Measurements from ENCODE around the gene SDF4. TPM values are rescaled to one million over a fixed set of nuclear protein-coding genes. Genes with fewer than 3 reads are reported as not detected.

SDF4 gene
- total RNA-seq, 1 experiment from 2014 or later, result 139 TPM

DNA sequence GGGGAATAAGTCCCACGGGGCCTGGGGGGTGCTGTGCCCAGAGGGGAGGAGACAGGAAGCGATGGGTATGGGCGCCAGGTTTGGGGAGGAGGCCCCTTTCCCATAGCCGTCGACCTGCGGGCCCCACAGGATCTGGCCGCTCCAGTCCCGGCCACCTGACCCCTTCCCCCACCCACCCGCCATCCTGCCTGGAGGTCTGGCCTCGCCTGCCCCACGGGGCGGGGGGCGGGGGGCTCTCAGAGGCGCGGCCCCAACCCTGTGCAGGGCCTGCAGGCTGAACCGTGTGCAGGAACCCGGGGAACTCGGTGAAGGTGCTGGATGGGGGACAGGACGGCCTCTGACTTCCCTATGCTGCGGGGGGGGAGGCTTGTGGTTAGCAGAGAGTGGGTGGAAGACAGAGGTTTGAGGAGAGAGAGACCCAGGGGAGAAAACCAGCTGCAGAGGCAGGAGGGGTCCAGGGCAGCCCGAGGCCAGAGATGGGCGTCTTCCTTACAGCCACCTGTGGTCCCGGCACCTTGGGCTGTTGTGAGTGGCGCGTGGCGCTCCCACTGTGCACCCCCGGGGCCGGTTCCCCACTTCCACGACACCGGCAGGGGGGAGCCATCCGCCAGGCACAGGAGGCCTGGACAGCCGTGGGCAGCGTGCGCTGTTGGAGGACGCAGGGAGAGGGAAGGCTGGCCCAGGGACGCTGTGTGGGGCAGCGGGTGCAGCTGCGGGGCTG, 22.9 kb downstream of the SDF4 start:
- Histone ChIP-seq H3F3A (ENCODE audit: insufficient read depth, low read depth) (peaks cover 7% of the 10 kb centered on the region; the same call in 1 of the 2 replicates), H4K20me1 (ENCODE audit: insufficient read depth) (no peaks in the 10 kb centered on the region), H3K9me3 (ENCODE audit: insufficient read depth, low read depth) (no peaks in the 10 kb centered on the region), H3K4me1 (replicated peaks; ENCODE audit: insufficient read depth) (peaks cover 11% of the 10 kb centered on the region), H3K4me2 (peak overlapping the region; percentile 84), H3K9me2 (ENCODE audit: insufficient read depth) (no peaks in the 10 kb centered on the region), H3K27me3 (ENCODE audit: insufficient read depth, low read depth) (no peaks in the 10 kb centered on the region), H2AFZ (no peak overlapping the region), H3K36me3 (ENCODE audit: low read depth) (no peaks in the 10 kb centered on the region), H3K27ac (no peak overlapping the region), H3K4me3 (peak overlapping the region; percentile 49; the same call in 1 of the 2 replicates), H3K79me2 (ENCODE audit: low read depth) (no peaks in the 10 kb centered on the region)
- no peak for TF ChIP-seq EZH2 (IDR thresholded peaks at IDR 0.05; ENCODE audit: low read depth)
- TF ChIP-seq, protein P1, sequence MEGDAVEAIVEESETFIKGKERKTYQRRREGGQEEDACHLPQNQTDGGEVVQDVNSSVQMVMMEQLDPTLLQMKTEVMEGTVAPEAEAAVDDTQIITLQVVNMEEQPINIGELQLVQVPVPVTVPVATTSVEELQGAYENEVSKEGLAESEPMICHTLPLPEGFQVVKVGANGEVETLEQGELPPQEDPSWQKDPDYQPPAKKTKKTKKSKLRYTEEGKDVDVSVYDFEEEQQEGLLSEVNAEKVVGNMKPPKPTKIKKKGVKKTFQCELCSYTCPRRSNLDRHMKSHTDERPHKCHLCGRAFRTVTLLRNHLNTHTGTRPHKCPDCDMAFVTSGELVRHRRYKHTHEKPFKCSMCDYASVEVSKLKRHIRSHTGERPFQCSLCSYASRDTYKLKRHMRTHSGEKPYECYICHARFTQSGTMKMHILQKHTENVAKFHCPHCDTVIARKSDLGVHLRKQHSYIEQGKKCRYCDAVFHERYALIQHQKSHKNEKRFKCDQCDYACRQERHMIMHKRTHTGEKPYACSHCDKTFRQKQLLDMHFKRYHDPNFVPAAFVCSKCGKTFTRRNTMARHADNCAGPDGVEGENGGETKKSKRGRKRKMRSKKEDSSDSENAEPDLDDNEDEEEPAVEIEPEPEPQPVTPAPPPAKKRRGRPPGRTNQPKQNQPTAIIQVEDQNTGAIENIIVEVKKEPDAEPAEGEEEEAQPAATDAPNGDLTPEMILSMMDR (conservative IDR thresholded peaks at IDR 0.05), result no peak
- ChIA-PET POLR2A (ENCODE audit: unreplicated experiment) (no interaction called here), CTCF (no interaction called here)
- intact Hi-C loops (cut with micrococcal nuclease; ENCODE audit: unreplicated experiment), result loop anchor here (5.0 kb wide), 1 partner anchor 47 kb away; no protein-coding TSS in a partner anchor
- no peak for DNase-seq
- BruUV-seq (replicated peaks), result no TSS peak

GRCh38 chr1:1207571-1207892, 24.3 kb downstream of the SDF4 start:
- DNase-seq, result no peak
- Histone ChIP-seq H3K9me3 (ENCODE audit: insufficient read depth, low read depth) (no peaks in the 10 kb centered on the region), H3K27ac (no peak overlapping the region), H3F3A (ENCODE audit: insufficient read depth, low read depth) (peaks cover 7% of the 10 kb centered on the region; the same call in 1 of the 2 replicates), H3K4me1 (replicated peaks; ENCODE audit: insufficient read depth) (peaks cover 11% of the 10 kb centered on the region), H4K20me1 (ENCODE audit: insufficient read depth) (no peaks in the 10 kb centered on the region), H3K4me3 (peak overlapping the region; percentile 49; the same call in 1 of the 2 replicates), H3K9me2 (ENCODE audit: insufficient read depth) (no peaks in the 10 kb centered on the region), H3K4me2 (peak overlapping the region; percentile 84), H3K36me3 (ENCODE audit: low read depth) (no peaks in the 10 kb centered on the region), H3K79me2 (ENCODE audit: low read depth) (no peaks in the 10 kb centered on the region), H2AFZ (no peak overlapping the region), H3K27me3 (ENCODE audit: insufficient read depth, low read depth) (no peaks in the 10 kb centered on the region)
- intact Hi-C loops (cut with micrococcal nuclease; ENCODE audit: unreplicated experiment), result loop anchor here (5.0 kb wide), 1 partner anchor 45 kb away; no protein-coding TSS in a partner anchor
- TF ChIP-seq EZH2 (IDR thresholded peaks at IDR 0.05; ENCODE audit: low read depth), result no peak
- TF ChIP-seq, protein P1 (conservative IDR thresholded peaks at IDR 0.05), result no peak
- POLR2A ChIA-PET (ENCODE audit: unreplicated experiment), result no interaction called here
- BruUV-seq (replicated peaks), result no TSS peak
- CTCF ChIA-PET, result no interaction called here

DNA sequence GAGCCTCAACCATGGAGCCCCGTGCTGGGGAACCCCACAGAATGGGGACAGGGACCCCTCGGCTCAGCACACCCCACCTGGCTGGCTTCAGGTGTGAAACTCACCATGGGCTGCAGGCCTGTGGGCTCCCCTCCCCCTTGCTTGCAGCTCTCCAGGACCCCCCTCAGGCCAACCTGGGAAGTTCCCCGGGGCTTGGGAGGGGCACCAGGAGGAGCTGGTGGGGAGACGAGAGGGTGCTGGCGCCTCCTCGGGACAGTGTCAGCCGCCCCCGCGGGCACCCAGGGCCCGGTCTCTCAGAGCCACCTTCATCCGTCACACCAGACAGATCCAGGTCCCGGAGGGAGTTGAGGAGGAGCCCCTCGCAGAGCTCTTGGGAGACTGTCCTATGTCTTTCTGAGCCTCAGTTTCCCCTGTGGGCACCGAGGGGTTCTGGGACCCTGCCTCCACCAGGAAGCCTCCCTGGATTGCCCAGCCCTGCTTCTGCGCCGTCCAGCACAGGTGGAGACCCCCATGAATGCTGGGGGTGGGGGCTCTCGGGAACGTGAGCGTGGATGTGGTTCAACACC, 24.8 kb downstream of the SDF4 start:
- CTCF ChIA-PET, result interaction anchor here (1.2 kb wide), 1 partner anchor 86 kb away, joined by 3 read pairs; no protein-coding TSS in a partner anchor
- no peaks in the 10 kb centered on the region for H4K20me1 ChIP-seq (ENCODE audit: insufficient read depth)
- H3K9me2 ChIP-seq (ENCODE audit: insufficient read depth), result no peaks in the 10 kb centered on the region
- DNase-seq, result no peak
- POLR2A ChIA-PET (ENCODE audit: unreplicated experiment), result no interaction called here
- no peaks in the 10 kb centered on the region for H3K79me2 ChIP-seq (ENCODE audit: low read depth)
- intact Hi-C loops (cut with micrococcal nuclease; ENCODE audit: unreplicated experiment), result loop anchor here (5.0 kb wide), 1 partner anchor 45 kb away; no protein-coding TSS in a partner anchor
- H2AFZ ChIP-seq, result no peak overlapping the region
- no peaks in the 10 kb centered on the region for H3K27me3 ChIP-seq (ENCODE audit: insufficient read depth, low read depth)
- H3K9me3 ChIP-seq (ENCODE audit: insufficient read depth, low read depth), result no peaks in the 10 kb centered on the region
- TF ChIP-seq EZH2 (IDR thresholded peaks at IDR 0.05; ENCODE audit: low read depth), result no peak
- H3K4me2 ChIP-seq, result peak overlapping the region; percentile 61; the same call in 1 of the 2 replicates
- H3F3A ChIP-seq (ENCODE audit: insufficient read depth, low read depth), result peaks cover 7% of the 10 kb centered on the region; the same call in 1 of the 2 replicates
- peaks cover 11% of the 10 kb centered on the region for H3K4me1 ChIP-seq (replicated peaks; ENCODE audit: insufficient read depth)
- no peaks in the 10 kb centered on the region for H3K36me3 ChIP-seq (ENCODE audit: low read depth)
- no peak overlapping the region for H3K27ac ChIP-seq
- BruUV-seq (replicated peaks), result no TSS peak
- H3K4me3 ChIP-seq, result no peak overlapping the region
